ENCODE measurements around the gene PDGFC.

DNA sequence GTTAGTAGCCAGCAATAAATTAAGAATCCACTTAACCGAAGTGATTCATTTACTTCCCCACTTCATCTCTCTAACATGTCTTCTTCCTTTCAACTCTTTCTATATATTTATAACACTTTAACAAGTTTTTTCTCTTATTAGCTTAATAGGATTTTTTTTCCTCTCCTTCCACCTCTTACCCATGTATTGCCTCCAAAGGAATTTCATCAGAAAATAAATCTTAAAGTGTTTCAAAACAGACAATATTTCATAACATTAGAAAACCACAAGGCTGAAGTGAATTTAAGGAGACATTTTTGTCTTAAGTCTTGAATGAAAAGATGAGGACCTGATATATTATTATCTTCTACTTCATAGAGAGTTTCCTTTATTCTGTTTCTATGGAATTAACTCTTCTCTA, 101.5 kb downstream of the PDGFC start:
- TF ChIP-seq POLR2AphosphoS5 (IDR thresholded peaks at IDR 0.05; ENCODE audit: low read depth, low read length) = no peak
- no peak for TF ChIP-seq CTCF (IDR thresholded peaks at IDR 0.05)

All from Panc1 (cell line).